Hepatocyte (in vitro differentiated cells): ENCODE data around the gene CCL4.

Experiments used
- CTCF ChIP-seq: fragments of 200-600 bp; sonication (generic); IDR thresholded peaks from 2 replicates; pipeline ENCODE4 v1.5.1; 2016; ENCODE audit warnings: antibody characterized with exemption, mild to moderate bottlenecking; ENCODE audit not compliant: poor library complexity
- EZH2phosphoT487 ChIP-seq: fragments of 200-600 bp; sonication (generic); IDR thresholded peaks from one replicate; pipeline ENCODE4 v1.6.1; 2018; ENCODE audit warnings: antibody characterized with exemption, mild to moderate bottlenecking, low read depth, moderate library complexity; ENCODE audit not compliant: unreplicated experiment, severe bottlenecking

- TF ChIP-seq CTCF (no peak), EZH2phosphoT487 (no peak)
These were observed 48.5 kb upstream of the CCL4 start for GRCh38 chr17:36055171-36055570.
